ENCODE data around the gene MYO1B.

Gene MYO1B

GRCh38 chr2:191226196-191226595, 19.0 kb upstream of the MYO1B start:
- DNase-seq (ENCODE audit: low read depth, low spot score): no peak

- DNase-seq (ENCODE audit: low read depth, low spot score): no peak
Observed at GRCh38 chr2:191228333-191228732, 16.9 kb upstream of the MYO1B start.

DNA sequence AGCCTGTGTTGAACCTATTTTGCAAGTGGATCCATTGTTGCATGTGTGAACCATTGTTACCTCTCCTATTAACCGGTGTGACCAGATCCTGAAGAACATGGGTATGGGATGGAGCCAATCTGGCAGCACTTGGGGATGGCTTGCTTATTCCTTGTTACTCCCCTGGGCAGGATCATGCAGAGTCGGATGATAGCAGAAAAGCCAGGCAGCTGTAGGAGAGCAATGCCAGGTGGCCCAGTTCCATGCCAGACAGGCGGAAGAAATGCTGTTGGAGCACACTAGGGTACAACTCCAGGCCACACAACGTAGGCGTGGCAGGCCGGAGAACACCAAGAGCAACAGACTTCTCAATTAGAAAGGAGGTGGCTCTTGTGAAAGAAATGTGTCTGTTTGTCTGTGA, 16.3 kb upstream of the MYO1B start:
- no peak for DNase-seq (ENCODE audit: low read depth, low spot score)

DNA sequence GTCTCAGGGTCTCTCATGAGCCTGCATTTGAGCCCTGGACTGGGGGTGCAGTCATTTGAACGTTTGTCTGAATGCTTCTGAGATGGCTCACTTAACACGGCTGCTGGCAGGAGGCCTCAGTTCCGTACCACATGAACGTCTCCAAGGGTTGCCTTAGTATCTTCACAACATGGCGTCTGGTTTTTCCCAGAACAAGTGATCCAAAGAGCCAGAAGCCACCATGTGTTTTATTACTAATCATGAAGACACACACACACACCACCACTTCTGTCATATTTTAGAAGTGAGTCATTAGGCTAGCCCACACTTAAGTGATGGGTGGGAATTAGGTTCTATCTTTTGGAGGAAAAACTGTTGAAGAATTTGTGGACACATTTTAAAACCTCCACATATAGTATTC, 15.0 kb upstream of the MYO1B start:
- no peak for DNase-seq (ENCODE audit: low read depth, low spot score)

DNA sequence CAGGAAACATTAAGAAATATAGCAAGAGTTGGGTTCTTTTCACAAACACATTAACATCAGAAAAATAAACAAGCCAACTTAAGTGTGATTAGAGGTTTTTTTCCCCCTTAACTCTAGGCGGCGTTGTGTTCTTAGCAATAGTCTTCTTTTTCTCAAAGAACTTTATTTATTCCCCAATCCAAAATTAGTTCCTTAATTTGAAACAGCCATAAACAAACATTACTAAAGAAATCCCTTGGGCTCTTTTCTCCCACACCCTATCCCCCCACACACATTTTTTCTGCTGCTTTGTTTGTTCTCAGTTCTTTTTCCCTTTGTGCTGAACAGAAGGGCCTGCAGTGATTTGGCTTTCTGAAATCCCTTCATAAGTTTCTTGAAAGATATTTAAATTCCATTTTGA, 13.2 kb upstream of the MYO1B start:
- DNase-seq (ENCODE audit: low read depth, low spot score): no peak

GRCh38 chr2:191233533-191233932, 11.7 kb upstream of the MYO1B start:
- DNase-seq (ENCODE audit: low read depth, low spot score): no peak

GRCh38 chr2:191234376-191234775, 10.8 kb upstream of the MYO1B start:
- DNase-seq (ENCODE audit: low read depth, low spot score): no peak

GRCh38 chr2:191240871-191241270, 4.3 kb upstream of the MYO1B start:
- no peak for DNase-seq (ENCODE audit: low read depth, low spot score)

DNA sequence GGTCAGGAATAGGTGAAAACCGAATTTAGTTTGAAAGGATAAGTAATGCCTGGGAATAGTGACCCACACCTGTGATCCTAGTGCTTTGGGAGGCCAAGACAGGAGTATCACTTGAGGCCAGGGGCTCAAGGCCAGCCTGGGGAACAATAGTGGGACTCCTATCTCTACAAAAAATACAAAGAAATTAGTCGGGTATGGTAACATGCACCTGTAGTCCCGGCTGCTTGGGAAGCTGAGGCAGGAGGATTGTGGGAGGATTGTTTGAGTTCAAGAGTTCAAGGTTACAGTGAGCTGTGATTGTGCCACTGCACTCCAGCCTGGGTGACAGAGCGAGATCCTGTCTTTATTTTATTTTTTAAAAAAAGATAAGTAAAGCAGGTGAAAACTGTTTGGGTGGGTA, 3.8 kb upstream of the MYO1B start:
- DNase-seq (ENCODE audit: low read depth, low spot score): no peak

DNA sequence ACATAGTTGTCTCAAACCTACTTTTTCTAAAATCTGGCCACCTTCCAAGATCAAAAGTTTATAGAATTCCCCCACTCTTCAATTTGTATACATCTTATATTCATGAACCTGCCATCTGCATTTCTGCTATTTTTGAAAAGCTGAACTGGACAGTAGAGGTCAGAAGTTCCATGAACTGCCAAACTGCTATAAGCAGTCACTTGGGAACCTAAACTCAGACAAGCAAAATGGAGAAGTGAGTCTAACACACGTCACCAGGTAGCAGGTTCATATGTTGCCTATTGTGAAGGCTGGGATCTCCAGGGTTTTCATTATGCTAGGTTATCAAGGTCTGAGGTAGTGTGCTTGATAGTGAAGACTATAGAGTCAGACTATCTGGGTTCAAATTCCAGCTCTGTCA, 2.0 kb upstream of the MYO1B start:
- DNase-seq (ENCODE audit: low read depth, low spot score): no peak

DNA sequence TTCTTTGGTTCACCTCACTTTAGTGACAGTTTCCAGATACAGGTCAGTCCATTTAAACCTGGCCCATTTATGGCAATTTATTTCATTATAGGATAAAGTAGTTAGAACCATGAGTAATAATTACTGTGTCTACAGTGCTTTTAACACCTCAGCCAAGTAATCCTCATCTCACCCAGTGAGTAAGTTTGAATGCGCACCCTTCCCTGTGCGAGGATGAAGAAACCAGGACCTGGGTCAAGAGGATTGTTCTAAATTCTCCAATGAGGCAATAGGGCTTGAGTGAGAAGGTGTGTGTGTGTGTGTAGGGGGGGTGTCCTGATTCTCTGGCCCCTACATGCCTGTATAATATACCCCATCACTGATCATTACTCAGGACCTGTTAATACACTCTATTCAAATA, 854 bp upstream of the MYO1B start:
- DNase-seq (ENCODE audit: low read depth, low spot score): no peak

GRCh38 chr2:191245869-191246531, 796 bp downstream of the MYO1B start:
- peak; percentile 69 for DNase-seq (ENCODE audit: low read depth, low spot score)

DNA sequence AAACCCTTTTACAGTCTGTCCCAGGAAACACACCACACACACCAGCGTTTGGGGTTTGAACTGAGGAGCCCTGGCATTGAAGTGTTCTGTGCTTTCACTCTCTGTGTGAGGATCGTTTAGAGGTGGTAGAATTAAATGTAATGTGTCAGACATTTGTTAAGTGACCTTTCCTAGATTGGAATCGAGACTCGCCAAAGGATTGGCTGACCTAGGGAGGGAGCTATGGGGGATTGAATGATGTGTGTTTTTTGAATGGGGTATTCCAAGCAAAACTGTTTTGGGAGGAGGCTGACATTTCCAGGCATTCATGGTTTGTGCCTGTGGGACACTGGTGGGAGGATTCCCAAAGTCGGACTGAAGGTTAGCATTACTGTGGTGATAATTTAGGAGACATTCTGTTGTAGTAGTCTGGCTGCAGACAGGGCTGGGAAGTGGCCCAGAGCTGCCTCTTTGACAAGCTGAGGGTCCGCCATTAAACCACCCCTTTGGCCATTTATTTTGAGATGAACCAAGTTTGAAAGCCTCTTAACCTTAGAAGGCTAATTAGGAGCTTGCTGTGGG, 1.7 kb downstream of the MYO1B start:
- DNase-seq (ENCODE audit: low read depth, low spot score): no peak

DNA sequence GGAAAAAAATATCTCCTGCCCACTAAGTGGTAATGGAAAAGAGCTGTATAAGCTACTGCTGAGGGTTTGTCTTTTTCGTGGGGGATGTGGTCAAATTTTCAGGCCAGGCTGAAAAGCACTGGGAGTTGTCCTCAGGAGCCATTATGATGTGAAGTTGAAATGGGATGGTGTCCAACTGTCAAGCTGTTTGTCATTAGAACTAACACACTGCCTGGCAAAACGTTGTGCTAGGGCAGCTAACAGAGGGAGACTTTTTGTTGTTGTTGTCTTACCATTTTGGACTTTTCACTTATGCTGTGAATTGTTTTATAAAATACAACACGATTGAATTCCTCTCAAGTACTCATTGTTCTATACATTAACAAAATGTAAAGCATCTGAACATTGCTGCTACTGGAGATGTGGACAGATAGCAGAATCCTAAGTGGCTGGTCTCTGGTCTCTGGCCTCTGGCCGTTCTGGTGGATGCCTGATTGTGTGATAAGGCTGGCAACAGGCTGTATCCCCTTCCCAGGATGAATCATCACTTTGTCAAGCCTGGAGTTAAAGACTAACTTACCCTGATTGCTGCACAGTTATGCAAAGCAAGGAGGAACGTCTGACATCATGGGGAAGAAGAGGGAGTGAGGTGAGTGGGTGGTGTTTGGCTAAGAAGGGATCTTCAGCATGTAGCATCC, 2.3 kb downstream of the MYO1B start:
- no peak for DNase-seq (ENCODE audit: low read depth, low spot score)

- DNase-seq (ENCODE audit: low read depth, low spot score): no peak
Observed at GRCh38 chr2:191249156-191249813, 4.1 kb downstream of the MYO1B start.

- no peak for DNase-seq (ENCODE audit: low read depth, low spot score)
Observed at GRCh38 chr2:191250400-191250799, 5.2 kb downstream of the MYO1B start.

DNA sequence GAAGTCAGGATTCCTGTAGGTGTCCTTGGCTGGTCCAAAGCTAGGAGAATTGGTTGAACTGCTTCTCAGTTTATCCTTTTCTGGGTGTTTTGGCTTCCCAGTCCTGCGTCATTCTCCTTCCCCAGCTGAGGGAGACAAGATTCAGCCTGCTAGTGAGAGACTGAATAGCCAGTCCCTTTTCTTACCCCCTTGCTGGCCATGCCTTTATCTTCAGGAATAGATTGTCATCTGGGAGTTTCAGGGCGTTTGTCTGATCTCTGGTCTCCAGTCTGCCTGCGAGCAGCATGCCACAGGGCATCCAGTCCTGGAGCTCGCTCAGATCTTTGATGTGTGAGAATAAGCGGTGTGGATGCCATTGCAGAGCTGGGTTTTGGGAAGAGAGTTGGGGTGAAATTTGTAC, 5.8 kb downstream of the MYO1B start:
- DNase-seq (ENCODE audit: low read depth, low spot score): no peak

DNA sequence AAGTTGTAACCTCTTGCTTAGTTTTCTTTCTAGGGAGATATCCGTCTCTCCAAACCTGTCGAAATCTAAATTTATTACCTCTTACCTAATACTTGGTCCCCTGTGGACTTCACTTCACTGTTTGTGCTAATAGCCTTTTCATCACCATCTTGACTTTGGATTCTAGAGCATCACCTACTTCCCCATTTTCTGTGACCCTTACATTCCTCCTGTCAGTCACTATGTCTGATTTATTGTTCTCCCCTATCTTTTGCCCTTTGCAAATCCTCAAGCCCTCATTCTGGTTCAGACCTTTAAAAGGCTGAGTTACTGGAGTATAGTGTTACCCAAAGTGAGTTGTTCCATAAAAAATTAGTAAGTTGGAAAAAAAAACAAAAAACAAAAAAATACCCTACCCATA, 7.5 kb downstream of the MYO1B start:
- no peak for DNase-seq (ENCODE audit: low read depth, low spot score)

DNA sequence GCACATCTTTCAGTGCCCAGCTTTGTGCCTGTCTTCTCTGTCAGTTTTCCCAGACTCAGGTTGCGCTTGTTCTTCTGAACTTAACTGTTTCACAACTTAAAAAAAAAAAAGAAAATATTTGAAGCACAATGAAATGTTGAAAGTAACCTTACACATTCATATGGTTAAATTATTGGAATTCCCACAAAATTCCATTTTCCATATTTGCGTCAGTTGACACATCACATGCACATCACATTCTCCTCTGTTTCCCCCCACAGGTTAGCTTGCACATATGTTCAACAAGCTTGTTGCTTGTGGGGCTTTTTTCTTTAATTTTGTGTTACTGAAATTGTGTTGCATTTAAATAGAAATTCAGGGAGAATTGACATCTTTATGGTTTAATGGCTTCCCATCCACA, 8.3 kb downstream of the MYO1B start:
- DNase-seq (ENCODE audit: low read depth, low spot score): no peak

DNA sequence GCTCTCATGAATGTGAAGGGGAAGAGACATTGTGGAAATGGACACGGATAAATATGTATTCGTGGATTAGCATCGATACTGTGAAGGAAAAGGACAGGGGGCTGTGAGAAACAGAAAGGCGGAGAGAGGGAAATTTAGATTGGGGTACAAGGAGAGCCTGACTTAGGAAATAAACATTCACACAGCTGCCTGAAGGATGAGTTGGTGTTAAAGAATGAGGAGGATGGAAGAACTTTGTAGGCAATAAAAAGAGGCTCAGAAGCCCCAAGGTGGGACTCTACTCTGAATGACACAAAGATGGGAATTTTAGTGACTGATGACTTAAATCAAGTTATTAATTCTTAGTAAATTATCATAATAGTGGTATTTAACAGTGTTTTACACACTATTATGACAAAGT, 10.1 kb downstream of the MYO1B start:
- DNase-seq (ENCODE audit: low read depth, low spot score): no peak

- DNase-seq (ENCODE audit: low read depth, low spot score): no peak
Observed at GRCh38 chr2:191255756-191256312, 10.6 kb downstream of the MYO1B start.

DNA sequence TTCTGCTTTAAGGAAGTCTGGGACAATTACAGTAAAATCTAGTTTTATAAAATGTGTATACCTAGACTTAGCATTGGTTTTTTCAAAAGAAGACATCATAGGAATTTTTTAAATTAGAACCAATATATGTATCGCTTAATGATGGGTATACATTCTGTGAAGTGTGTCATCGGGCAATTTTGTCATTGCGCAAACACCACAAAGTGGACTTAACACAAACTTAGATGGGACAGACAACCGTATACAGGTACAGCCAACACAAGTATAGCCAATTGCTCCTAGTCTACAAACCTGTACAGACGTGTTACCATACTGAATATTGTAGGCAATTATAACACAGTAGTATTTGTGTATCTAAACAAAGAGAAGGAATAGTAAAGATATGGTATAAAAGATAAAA, 12.7 kb downstream of the MYO1B start:
- DNase-seq (ENCODE audit: low read depth, low spot score): no peak

- DNase-seq (ENCODE audit: low read depth, low spot score): no peak
Observed at GRCh38 chr2:191258996-191259395, 13.8 kb downstream of the MYO1B start.
